ENCODE measurements around the gene DCST2. TPM values are rescaled to one million over a fixed set of nuclear protein-coding genes. Genes with fewer than 3 reads are reported as not detected.
A peak's percentile ranks its signal among the peaks of the same experiment; 100 is the strongest.

Gene DCST2
- total RNA-seq, 1 experiment from 2014 or later, result 0.21 TPM

DNA sequence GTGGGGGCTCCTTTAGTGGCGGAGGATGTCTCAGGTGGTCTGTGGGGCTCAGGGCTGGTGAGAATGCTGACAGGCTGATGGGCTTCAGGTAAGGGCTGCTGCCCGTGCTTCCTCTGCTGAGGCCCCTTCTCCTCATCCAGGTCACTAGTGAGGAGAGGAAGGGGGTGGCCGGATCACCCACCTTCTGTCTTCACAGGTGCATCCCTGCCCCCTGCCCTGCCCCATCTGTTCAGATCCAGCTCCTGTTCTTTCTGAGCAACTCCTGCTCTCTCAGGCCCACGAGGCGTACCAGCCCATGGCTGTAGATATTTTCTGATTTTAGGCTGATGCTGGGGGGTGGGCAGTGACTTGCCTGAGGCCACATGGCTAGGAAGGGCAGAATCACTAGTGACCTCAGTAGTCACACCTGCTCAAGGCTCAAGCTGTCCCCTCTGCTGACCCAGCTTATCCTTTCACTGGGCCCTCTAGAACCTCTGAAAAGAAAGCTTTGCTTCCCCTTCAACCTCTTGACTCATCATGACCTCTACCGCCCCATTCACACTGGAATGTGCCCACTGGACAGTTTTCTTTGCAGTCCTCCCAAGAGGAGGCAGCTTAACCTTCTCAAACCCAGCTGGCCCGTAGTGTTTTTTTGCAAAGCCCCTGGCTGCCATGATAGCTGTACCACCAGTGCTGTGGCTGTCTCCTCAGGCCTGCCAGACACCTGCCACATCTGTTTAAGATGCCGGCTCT, 14.8 kb downstream of the DCST2 start:
- CTCF ChIA-PET, result interaction anchor here (0.6 kb wide), 1 partner anchor 14 kb away, joined by 9 read pairs; no protein-coding TSS in a partner anchor
- H3K36me3 ChIP-seq (ENCODE audit: insufficient read depth, low read length, poor library complexity, severe bottlenecking), result peaks cover 16% of the 10 kb centered on the region
- no peak overlapping the region for H3K4me3 ChIP-seq (ENCODE audit: low read depth, low read length, poor library complexity, severe bottlenecking)
- no peaks in the 10 kb centered on the region for H3K9me3 ChIP-seq (ENCODE audit: low read depth, low read length, poor library complexity, severe bottlenecking)
- TF ChIP-seq EZH2 (IDR thresholded peaks at IDR 0.05; ENCODE audit: borderline replicate concordance, low read depth, low read length, poor library complexity, severe bottlenecking), result no peak
- TF ChIP-seq, protein P1, sequence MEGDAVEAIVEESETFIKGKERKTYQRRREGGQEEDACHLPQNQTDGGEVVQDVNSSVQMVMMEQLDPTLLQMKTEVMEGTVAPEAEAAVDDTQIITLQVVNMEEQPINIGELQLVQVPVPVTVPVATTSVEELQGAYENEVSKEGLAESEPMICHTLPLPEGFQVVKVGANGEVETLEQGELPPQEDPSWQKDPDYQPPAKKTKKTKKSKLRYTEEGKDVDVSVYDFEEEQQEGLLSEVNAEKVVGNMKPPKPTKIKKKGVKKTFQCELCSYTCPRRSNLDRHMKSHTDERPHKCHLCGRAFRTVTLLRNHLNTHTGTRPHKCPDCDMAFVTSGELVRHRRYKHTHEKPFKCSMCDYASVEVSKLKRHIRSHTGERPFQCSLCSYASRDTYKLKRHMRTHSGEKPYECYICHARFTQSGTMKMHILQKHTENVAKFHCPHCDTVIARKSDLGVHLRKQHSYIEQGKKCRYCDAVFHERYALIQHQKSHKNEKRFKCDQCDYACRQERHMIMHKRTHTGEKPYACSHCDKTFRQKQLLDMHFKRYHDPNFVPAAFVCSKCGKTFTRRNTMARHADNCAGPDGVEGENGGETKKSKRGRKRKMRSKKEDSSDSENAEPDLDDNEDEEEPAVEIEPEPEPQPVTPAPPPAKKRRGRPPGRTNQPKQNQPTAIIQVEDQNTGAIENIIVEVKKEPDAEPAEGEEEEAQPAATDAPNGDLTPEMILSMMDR (conservative IDR thresholded peaks at IDR 0.05; ENCODE audit: low read depth, low read length), result no peak
- no peaks in the 10 kb centered on the region for H3K27me3 ChIP-seq (replicated peaks; ENCODE audit: insufficient read depth, low read depth, low read length, poor library complexity)
- DNase-seq (ENCODE audit: low spot score), result no peak
- H3K4me1 ChIP-seq (ENCODE audit: insufficient read depth, low read length, poor library complexity, severe bottlenecking), result peaks cover 13% of the 10 kb centered on the region
- intact Hi-C loops (cut with micrococcal nuclease; ENCODE audit: unreplicated experiment), result no loop called here
- H3K27ac ChIP-seq (ENCODE audit: low read depth, low read length, poor library complexity, severe bottlenecking), result no peak overlapping the region
- POLR2A ChIA-PET (ENCODE audit: low non-redundant PET), result interaction anchor here (0.7 kb wide), 1 partner anchor 21 kb away, joined by 3 read pairs; no protein-coding TSS in a partner anchor
- BruUV-seq (replicated peaks), result no TSS peak

DNA sequence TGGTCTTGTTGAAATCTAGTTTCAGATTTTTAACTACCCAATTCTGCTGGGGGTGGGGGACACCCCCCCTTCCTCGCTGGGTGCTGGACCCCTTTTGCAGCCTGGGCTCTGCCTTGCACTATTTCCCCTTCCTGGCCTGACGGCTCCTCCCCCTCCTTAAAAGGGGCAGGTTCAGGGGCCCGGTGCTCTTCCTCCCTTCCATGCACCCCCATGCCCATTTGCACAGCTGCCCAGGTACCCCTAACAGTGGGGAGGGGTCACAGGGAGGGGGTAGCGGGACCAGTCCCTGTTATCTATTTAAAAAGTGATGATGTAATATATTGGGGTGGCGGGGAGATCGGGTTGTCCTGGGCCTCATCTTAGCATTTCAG, 15.7 kb downstream of the DCST2 start:
- H3K27me3 ChIP-seq (replicated peaks; ENCODE audit: insufficient read depth, low read depth, low read length, poor library complexity), result no peaks in the 10 kb centered on the region
- ChIA-PET POLR2A (ENCODE audit: low non-redundant PET) (interaction anchor here (0.6 kb wide), 1 partner anchor 35 kb away, joined by 4 read pairs; the partner anchor contains the start of gene FLAD1), CTCF (interaction anchor here (0.6 to 1.5 kb wide), 14 partner anchors 9 to 149 kb away, joined by 3 to 16 read pairs (median 6); partner anchors contain the start of genes ADAM15, LENEP, PBXIP1 and SHC1)
- peak overlapping the region; percentile 49 for H3K4me3 ChIP-seq (ENCODE audit: low read depth, low read length, poor library complexity, severe bottlenecking)
- no peaks in the 10 kb centered on the region for H3K9me3 ChIP-seq (ENCODE audit: low read depth, low read length, poor library complexity, severe bottlenecking)
- intact Hi-C loops (cut with micrococcal nuclease; ENCODE audit: unreplicated experiment), result no loop called here
- DNase-seq (ENCODE audit: low spot score), result no peak
- no TSS peak for BruUV-seq (replicated peaks)
- H3K36me3 ChIP-seq (ENCODE audit: insufficient read depth, low read length, poor library complexity, severe bottlenecking), result peaks cover 16% of the 10 kb centered on the region
- peak overlapping the region; percentile 81 for H3K27ac ChIP-seq (ENCODE audit: low read depth, low read length, poor library complexity, severe bottlenecking)
- TF ChIP-seq, protein P1 (conservative IDR thresholded peaks at IDR 0.05; ENCODE audit: low read depth, low read length), result no peak
- TF ChIP-seq EZH2 (IDR thresholded peaks at IDR 0.05; ENCODE audit: borderline replicate concordance, low read depth, low read length, poor library complexity, severe bottlenecking), result no peak
- peaks cover 13% of the 10 kb centered on the region for H3K4me1 ChIP-seq (ENCODE audit: insufficient read depth, low read length, poor library complexity, severe bottlenecking)

GRCh38 chr1:155017041-155017945, 16.3 kb downstream of the DCST2 start:
- no TSS peak for BruUV-seq (replicated peaks)
- DNase-seq (ENCODE audit: low spot score), result peak; percentile 91
- H3K4me3 ChIP-seq (ENCODE audit: low read depth, low read length, poor library complexity, severe bottlenecking), result peak overlapping the region; percentile 49

More at GRCh38 chr1:155017041-155017945, 16.3 kb downstream of the DCST2 start:
- ChIA-PET POLR2A (ENCODE audit: low non-redundant PET) (interaction anchor here (0.6 to 0.9 kb wide), 3 partner anchors 13 to 34 kb away, joined by 4 to 5 read pairs (median 4); partner anchors contain the start of gene FLAD1), CTCF (interaction anchor here (0.5 to 1.5 kb wide), 18 partner anchors 8 to 1530 kb away, joined by 3 to 16 read pairs (median 6); partner anchors contain the start of genes ADAM15, LENEP, PBXIP1 and SHC1)
- Histone ChIP-seq H3K36me3 (ENCODE audit: insufficient read depth, low read length, poor library complexity, severe bottlenecking) (peaks cover 16% of the 10 kb centered on the region), H3K9me3 (ENCODE audit: low read depth, low read length, poor library complexity, severe bottlenecking) (no peaks in the 10 kb centered on the region), H3K4me1 (ENCODE audit: insufficient read depth, low read length, poor library complexity, severe bottlenecking) (peaks cover 18% of the 10 kb centered on the region), H3K27ac (ENCODE audit: low read depth, low read length, poor library complexity, severe bottlenecking) (peak overlapping the region; percentile 81), H3K27me3 (replicated peaks; ENCODE audit: insufficient read depth, low read depth, low read length, poor library complexity) (no peaks in the 10 kb centered on the region)
- TF ChIP-seq, protein P1 (conservative IDR thresholded peaks at IDR 0.05; ENCODE audit: low read depth, low read length), result peak; percentile 100
- TF ChIP-seq EZH2 (IDR thresholded peaks at IDR 0.05; ENCODE audit: borderline replicate concordance, low read depth, low read length, poor library complexity, severe bottlenecking), result no peak
- intact Hi-C loops (cut with micrococcal nuclease; ENCODE audit: unreplicated experiment), result no loop called here
